WI38 (cell line): Measurements from ENCODE around the gene NXT1.

Experiments
- H3K4me3 ChIP-seq: 2 replicates; pipeline ENCODE4 v1.5.1; 2011; ENCODE audit warnings: low read depth, mild to moderate bottlenecking, control low read depth, low read length
- TF ChIP-seq, protein P1 (sequence below): IDR thresholded peaks from 2 replicates; pipeline ENCODE4 v1.5.1; 2012; ENCODE audit warnings: low read depth, mild to moderate bottlenecking, control low read depth, low read length

The NXT1 gene

GRCh38 chr20:23367770-23368169 is 17.2 kb downstream of the NXT1 start:
- TF ChIP-seq, protein P1, sequence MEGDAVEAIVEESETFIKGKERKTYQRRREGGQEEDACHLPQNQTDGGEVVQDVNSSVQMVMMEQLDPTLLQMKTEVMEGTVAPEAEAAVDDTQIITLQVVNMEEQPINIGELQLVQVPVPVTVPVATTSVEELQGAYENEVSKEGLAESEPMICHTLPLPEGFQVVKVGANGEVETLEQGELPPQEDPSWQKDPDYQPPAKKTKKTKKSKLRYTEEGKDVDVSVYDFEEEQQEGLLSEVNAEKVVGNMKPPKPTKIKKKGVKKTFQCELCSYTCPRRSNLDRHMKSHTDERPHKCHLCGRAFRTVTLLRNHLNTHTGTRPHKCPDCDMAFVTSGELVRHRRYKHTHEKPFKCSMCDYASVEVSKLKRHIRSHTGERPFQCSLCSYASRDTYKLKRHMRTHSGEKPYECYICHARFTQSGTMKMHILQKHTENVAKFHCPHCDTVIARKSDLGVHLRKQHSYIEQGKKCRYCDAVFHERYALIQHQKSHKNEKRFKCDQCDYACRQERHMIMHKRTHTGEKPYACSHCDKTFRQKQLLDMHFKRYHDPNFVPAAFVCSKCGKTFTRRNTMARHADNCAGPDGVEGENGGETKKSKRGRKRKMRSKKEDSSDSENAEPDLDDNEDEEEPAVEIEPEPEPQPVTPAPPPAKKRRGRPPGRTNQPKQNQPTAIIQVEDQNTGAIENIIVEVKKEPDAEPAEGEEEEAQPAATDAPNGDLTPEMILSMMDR = no peak
- H3K4me3 ChIP-seq = no peak overlapping the region

DNA sequence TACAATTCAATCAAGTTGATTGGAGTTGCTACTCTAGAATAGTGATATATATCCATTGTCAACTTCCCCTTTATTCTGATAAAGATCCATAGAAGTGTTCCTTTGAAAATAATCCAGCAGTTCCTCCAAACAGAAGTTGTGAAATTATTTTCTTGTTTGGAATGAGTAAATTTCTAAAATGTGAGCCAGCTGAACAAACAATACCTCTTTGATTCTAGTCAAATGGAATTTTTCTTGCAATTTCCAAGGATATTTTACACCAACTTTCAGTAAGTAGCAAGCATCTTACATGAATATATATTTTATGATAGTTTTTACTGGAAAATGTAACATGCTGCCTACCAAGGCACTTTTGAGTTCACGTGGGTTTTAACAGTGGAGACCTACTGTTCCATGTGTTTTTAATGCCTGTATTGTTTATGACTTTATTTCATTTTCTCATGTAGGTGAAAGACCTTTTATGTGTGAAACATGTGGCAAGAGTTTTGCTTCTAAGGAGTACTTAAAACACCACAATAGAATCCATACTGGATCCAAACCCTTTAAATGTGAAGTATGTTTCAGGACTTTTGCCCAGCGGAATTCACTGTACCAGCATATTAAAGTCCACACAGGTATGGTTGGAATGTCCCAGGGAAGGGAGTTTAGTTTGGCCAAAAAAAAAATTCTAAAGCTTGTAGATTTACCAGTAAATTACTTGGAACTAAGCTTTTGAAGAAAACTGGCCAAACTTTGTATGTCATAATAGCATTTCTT is 17.9 kb downstream of the NXT1 start:
- TF ChIP-seq, protein P1 = no peak

DNA sequence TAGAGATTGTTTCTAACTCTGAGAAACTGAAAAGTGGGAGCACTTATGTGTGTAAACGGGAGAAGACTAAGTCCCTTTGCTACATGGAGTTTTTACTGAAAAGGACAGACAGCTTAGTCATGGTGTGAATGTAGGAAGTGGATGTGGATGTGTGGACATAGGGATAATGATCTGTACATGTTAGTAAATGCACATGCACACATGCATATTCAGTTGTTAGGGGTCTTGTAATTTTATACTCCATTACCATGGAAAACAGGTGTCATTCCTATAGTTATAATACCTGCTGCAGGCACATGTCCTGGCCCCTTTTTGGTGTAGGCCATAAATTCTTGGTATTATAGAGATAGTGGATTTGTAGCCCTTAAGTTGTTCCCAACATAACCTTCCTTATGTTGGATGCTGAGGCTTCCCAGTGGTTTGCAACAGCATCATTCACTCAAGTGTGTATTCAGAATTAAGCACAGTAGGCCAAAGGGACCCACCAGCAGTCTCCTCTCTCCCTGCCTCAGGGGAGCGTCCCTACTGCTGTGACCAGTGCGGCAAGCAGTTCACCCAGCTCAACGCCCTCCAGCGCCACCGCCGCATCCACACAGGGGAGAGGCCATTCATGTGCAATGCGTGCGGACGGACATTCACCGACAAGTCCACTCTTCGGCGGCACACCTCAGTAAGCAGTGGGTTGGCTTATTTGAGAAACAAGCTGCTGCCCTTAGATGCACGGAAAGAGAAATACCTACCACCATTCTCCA is 18.7 kb downstream of the NXT1 start:
- TF ChIP-seq, protein P1 = no peak
- H3K4me3 ChIP-seq = no peak overlapping the region

More for the DNA sequence above, 17.9 kb downstream of the NXT1 start:
- H3K4me3 ChIP-seq = no peak overlapping the region

- TF ChIP-seq, protein P1 = no peak
- no peak overlapping the region for H3K4me3 ChIP-seq
Observed at GRCh38 chr20:23370274-23370673, 19.7 kb downstream of the NXT1 start.

DNA sequence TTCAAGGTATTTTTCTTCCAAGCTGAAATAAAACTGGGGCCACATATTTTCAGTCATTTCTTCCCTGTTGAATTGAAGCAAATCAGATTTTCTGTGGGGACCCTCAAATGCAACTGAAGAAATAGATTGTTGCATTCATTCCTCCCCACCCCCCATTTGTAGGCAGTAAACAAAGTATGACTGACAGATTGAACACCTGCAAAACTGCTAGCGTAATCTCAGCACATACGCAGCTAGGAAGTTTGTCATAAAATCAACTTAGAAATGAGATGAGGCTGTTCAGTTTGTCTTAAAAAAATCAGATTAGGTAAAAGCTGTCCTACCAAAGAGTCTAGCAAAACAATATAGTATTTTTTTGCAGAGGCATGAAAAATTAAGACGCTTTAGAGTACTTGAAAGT is 20.3 kb downstream of the NXT1 start:
- H3K4me3 ChIP-seq = no peak overlapping the region
- TF ChIP-seq, protein P1 = no peak

DNA sequence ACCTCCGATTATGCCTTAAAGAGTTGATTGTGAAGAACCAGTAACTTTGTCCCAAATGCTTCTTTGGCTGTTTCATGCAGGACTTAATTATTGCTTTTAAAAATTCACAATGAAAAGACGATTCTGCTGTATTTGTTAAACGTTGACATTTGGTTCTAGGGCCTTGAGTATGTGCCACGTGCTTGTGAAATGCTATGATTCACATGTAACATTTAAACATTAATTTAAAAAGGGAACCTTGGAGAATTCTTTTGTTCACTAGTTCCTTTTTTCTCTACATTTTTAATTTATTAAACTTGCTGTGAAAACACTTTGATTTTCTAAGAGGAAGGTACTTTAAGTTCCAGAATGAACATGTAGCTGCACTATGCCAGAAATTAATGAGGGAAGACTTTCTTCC is 20.9 kb downstream of the NXT1 start:
- no peak overlapping the region for H3K4me3 ChIP-seq
- TF ChIP-seq, protein P1 = no peak

- TF ChIP-seq, protein P1 = no peak
Observed at GRCh38 chr20:23374441-23374840, 23.9 kb downstream of the NXT1 start.

More at GRCh38 chr20:23374441-23374840, 23.9 kb downstream of the NXT1 start:
- no peak overlapping the region for H3K4me3 ChIP-seq
